AG04449 (cell line): ENCODE measurements around the gene SPPL2C.

ENCODE experiments used
- CTCF ChIA-PET: fragments of 350-600 bp; formaldehyde crosslinking; extraction: SDS; loops from one replicate; lab custom pipeline; 2021; ENCODE audit warnings: antibody characterized with exemption; lab: Yijun Ruan, JAX
- POLR2A ChIA-PET: fragments of 400-600, 350-600 bp; formaldehyde crosslinking; extraction: SDS; loops from one replicate; lab custom pipeline; 2020; ENCODE audit warnings: antibody characterized with exemption, inconsistent platforms; lab: Yijun Ruan, JAX
- DNase-seq: peaks from one replicate; pipeline ENCODE4 v3.0.0-alpha.2; 2010; ENCODE audit warnings: low read depth, low spot score
- H3K4me3 ChIP-seq: 2 replicates; pipeline ENCODE4 v1.5.1; 2011; ENCODE audit warnings: low read depth, mild to moderate bottlenecking, control low read depth, low read length
- CTCF ChIP-seq: IDR thresholded peaks from one replicate; pipeline ENCODE4 v1.5.1; 2011; ENCODE audit warnings: mild to moderate bottlenecking, moderate library complexity, low read length, control low read depth, inconsistent platforms; ENCODE audit not compliant: insufficient read depth; ENCODE audit errors: missing control alignments

Gene SPPL2C

GRCh38 chr17:45812102-45812501 is 32.6 kb upstream of the SPPL2C start:
- TF ChIP-seq CTCF: no peak
- POLR2A ChIA-PET: no interaction called here
- H3K4me3 ChIP-seq: no peak overlapping the region
- no peak for DNase-seq
- CTCF ChIA-PET: interaction anchor here (0.9 to 3.0 kb wide), 3 partner anchors 15 to 171 kb away, joined by 3 to 11 read pairs (median 3); no protein-coding TSS in a partner anchor

- peak; percentile 14 for TF ChIP-seq CTCF
- CTCF ChIA-PET: interaction anchor here (1.2 kb wide), 1 partner anchor 172 kb away, joined by 3 read pairs; no protein-coding TSS in a partner anchor
- POLR2A ChIA-PET: no interaction called here
- no peak overlapping the region for H3K4me3 ChIP-seq
- no peak for DNase-seq
These were observed 31.5 kb upstream of the SPPL2C start for GRCh38 chr17:45813048-45813725.

GRCh38 chr17:45814622-45815606 is 29.8 kb upstream of the SPPL2C start:
- ChIA-PET POLR2A (no interaction called here), CTCF (interaction anchor here (0.7 to 2.4 kb wide), 5 partner anchors 13 to 174 kb away, joined by 3 to 12 read pairs (median 3); no protein-coding TSS in a partner anchor)
- TF ChIP-seq CTCF: no peak
- DNase-seq: no peak
- no peak overlapping the region for H3K4me3 ChIP-seq

- DNase-seq: no peak
- ChIA-PET CTCF (interaction anchor here (0.7 to 2.4 kb wide), 4 partner anchors 15 to 175 kb away, joined by 3 to 12 read pairs (median 4); no protein-coding TSS in a partner anchor), POLR2A (no interaction called here)
- no peak overlapping the region for H3K4me3 ChIP-seq
- no peak for TF ChIP-seq CTCF
These were observed 28.9 kb upstream of the SPPL2C start for GRCh38 chr17:45815752-45816151.

- no peak for TF ChIP-seq CTCF
- H3K4me3 ChIP-seq: no peak overlapping the region
- ChIA-PET POLR2A (no interaction called here), CTCF (interaction anchor here (1.8 to 4.1 kb wide), 2 partner anchors 13 to 34 kb away, joined by 5 to 39 read pairs; no protein-coding TSS in a partner anchor)
- DNase-seq: no peak
These were observed 26.6 kb upstream of the SPPL2C start for GRCh38 chr17:45818041-45818440.
